ENCODE data around the gene C16orf87. TPM values are rescaled to one million over a fixed set of nuclear protein-coding genes. Genes with fewer than 3 reads are reported as not detected.
A peak's percentile ranks its signal among the peaks of the same experiment; 100 is the strongest.

C16orf87 gene
- total and polyA plus RNA-seq, 9 of the 15 experiments (the other 6 are each of a cell fraction or from before 2014, with no cell fraction given), result 7.8 to 16.7 (median 10.5) TPM

DNA sequence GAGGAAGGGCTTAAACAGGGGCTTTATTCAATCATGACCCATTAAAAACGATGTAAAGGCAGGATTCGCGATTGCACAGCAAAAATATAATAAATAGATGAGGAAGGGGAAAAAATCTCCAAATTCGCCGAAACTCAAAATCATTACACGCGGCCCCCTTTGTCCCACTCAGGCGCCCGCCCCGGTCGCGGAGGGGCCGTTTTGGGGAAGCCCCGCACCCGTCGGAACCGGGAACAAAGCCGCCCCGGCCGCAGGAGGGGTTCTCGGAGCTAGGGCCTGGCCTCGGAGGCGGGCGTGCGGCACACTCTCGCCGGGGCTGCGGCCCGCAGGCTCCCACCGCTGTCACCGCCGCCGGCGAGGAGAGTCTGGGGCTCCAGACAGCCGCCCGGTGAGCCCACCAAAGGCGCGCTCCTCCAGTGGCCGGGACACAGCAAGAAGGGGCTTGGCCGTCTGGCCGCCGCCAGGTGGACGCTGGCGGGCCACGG lies 521 bp downstream of the C16orf87 start (continued):
- TF ChIP-seq, protein P1, sequence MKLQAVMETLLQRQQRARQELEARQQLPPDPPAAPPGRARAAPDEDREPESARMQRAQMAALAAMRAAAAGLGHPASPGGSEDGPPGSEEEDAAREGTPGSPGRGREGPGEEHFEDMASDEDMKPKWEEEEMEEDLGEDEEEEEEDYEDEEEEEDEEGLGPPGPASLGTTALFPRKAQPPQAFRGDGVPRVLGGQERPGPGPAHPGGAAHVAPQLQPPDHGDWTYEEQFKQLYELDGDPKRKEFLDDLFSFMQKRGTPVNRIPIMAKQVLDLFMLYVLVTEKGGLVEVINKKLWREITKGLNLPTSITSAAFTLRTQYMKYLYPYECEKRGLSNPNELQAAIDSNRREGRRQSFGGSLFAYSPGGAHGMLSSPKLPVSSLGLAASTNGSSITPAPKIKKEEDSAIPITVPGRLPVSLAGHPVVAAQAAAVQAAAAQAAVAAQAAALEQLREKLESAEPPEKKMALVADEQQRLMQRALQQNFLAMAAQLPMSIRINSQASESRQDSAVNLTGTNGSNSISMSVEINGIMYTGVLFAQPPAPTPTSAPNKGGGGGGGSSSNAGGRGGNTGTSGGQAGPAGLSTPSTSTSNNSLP (IDR thresholded peaks at IDR 0.05; ENCODE audit: borderline replicate concordance, low read depth, low read length), result no peak
- TF ChIP-seq AFF4 (CRISPR knock-in tag; IDR thresholded peaks at IDR 0.05) (0 out of 2 replicates have a peak, but pooled peaks have one; percentile 49), VEZF1 (CRISPR knock-in tag; IDR thresholded peaks at IDR 0.05) (no peak), RB1 (IDR thresholded peaks at IDR 0.05; ENCODE audit: low read depth) (no peak), MEF2D (tag; conservative IDR thresholded peaks at IDR 0.05; ENCODE audit: low read depth) (no peak), HDAC3 (IDR thresholded peaks at IDR 0.05; ENCODE audit: borderline replicate concordance, partially characterized antibody) (no peak), TGIF2 (CRISPR knock-in tag; IDR thresholded peaks at IDR 0.05) (peak; percentile 76; the same call in 1 of the 2 replicates), ARHGAP35 (IDR thresholded peaks at IDR 0.05; ENCODE audit: partially characterized antibody) (no peak), KAT8 (IDR thresholded peaks at IDR 0.05; ENCODE audit: low read depth) (no peak), U2AF2 (optimal IDR thresholded peaks at IDR 0.05; ENCODE audit: low read depth, low read length) (no peak), UBTF (IDR thresholded peaks at IDR 0.05; ENCODE audit: borderline replicate concordance in 1 of 2, low read depth in 2 of 2, low read length in 2 of 2) (no peak; a peak in 1 of 4 replicates), ZNF41 (CRISPR knock-in tag; conservative IDR thresholded peaks at IDR 0.05) (no peak), SAFB (IDR thresholded peaks at IDR 0.05; ENCODE audit: borderline replicate concordance, low read depth, low read length) (peak; percentile 24; the same call in 1 of the 2 replicates), GATA2 (CRISPR knock-in tag; IDR thresholded peaks at IDR 0.05) (0 out of 2 replicates have a peak, but pooled peaks have one; percentile 18), NFXL1 (CRISPR knock-in tag; IDR thresholded peaks at IDR 0.05) (no peak), CC2D1A (IDR thresholded peaks at IDR 0.05) (no peak)
